Mammary epithelial cell (primary cell): Measurements from ENCODE around the gene CCDC191.

Experiments
- CTCF ChIP-seq, 2 donors: IDR thresholded peaks in 1 of 2; conservative IDR thresholded peaks in 1 of 2; 2 replicates each; pipeline ENCODE4 v1.5.1; 2011 to 2012; ENCODE audit warnings: inconsistent platforms in 2 of 2, low read length in 2 of 2, mild to moderate bottlenecking in 2 of 2, control low read depth in 1 of 2, low read depth in 1 of 2; ENCODE audit not compliant: insufficient read depth in 1 of 2; ENCODE audit errors: extremely low read depth in 1 of 2
- EZH2 ChIP-seq: IDR thresholded peaks from 2 replicates; pipeline ENCODE4 v1.6.1; 2012; ENCODE audit warnings: low read length, inconsistent platforms, borderline replicate concordance

GRCh38 chr3:114035896-114036295 lies 20.4 kb downstream of the CCDC191 start:
- TF ChIP-seq EZH2 (no peak), CTCF (conservative IDR thresholded peaks at IDR 0.05 in 1 of 2, IDR thresholded peaks at IDR 0.05 in 1 of 2; ENCODE audit: extremely low read depth in 1 of 2, insufficient read depth in 1 of 2, low read depth in 1 of 2, low read length in 2 of 2) (no peak)
